KOPT-K1 (cell line): ENCODE measurements around the gene KIAA1217.

Experiments used
- H3K27ac ChIP-seq: fragments of 200-600 bp; sonication (generic); 2 replicates; pipeline ENCODE4 v1.5.1; 2016; ENCODE audit warnings: antibody characterized with exemption, mild to moderate bottlenecking, low read depth, low read length; ENCODE audit not compliant: poor library complexity, severe bottlenecking
- H3K36me3 ChIP-seq: fragments of 200-600 bp; sonication (generic); 2 replicates; pipeline ENCODE4 v1.5.1; 2017; ENCODE audit warnings: antibody characterized with exemption, mild to moderate bottlenecking, low read length, moderate library complexity; ENCODE audit not compliant: insufficient read depth
- H3K9me3 ChIP-seq: fragments of 200-600 bp; sonication (generic); 2 replicates; pipeline ENCODE4 v1.5.1; 2017; ENCODE audit warnings: antibody characterized with exemption, low read length, mild to moderate bottlenecking; ENCODE audit not compliant: insufficient read depth, poor library complexity, severe bottlenecking

Gene KIAA1217

DNA sequence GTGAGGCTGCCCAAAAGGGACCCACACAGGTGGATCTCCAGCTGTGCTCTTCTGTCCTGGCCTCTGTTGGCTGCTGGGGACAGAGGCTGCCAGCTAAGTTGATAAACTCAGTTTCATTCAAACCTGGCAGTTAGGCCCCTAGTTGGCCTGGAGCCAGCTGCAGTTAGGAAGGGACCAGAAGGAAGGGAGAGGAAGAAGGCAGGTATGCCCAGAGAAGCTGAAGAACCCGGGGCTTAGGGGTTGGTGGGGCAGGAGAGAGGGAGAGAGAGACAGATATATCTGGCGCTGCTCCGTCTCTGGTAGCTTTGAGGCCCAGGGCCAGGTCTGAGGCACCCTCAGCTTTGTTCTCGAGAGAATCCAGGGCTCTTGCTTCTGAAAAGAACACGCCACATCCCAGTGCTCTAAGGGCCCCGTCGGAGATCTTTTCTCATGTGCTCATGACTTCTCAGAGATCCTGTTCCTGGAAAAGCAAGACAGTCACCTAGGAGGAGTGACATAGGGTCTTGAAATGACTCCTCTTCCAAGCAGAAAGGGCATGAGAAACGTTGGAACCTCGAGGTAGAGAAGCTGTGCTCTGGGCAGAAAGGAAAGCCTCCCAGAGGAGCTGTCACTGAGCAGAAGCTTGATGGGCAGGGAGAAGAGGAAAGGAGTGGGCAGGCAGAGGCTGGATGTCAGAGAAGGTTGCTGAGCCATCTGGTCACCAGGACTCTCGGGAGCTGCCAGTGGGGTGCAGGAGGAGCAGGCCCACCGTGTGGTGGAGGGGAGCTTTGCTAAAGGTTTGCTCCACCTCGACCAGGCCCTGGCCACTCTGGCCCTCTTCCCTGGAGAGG, 361.1 kb downstream of the KIAA1217 start:
- H3K27ac ChIP-seq, result no peak overlapping the region
- H3K9me3 ChIP-seq, result no peaks in the 10 kb centered on the region
- no peaks in the 10 kb centered on the region for H3K36me3 ChIP-seq

DNA sequence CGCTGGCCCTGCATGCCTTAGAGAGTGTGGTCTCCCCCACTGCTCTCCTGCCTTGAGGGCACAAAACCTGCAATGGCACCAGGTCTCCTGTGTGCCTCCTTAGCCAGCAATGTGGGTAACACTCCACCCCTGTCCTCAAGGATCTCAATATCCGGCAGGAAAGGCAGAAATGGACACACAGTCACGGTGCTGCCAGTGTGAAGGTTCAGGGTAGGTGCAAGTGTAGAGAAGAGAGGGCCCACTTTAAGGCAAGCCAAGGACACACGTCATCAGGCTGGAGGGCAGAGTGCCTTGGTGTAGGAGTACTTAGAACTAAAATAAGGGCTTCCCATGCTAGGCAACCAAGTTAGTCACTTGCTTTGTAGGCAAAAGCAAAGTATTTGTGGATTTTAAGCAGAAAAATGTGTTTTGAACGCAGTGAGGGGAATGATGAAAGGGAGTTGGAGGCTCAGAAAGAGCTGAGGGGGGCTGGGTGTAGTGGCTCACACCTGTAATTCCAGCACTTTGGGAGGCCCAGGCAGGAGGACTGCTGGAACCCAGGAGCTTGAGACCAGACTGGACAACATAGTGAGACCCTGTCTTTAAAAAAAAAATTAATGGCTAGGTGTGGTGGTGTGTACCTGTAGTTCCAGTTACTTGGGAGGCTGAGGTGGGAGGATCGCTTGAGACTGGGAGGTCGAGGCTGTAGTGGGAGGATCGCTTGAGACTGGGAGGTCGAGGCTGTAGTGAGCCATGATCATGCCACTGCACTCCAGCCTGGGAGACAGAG, 361.9 kb downstream of the KIAA1217 start:
- Histone ChIP-seq H3K27ac (no peak overlapping the region), H3K36me3 (no peaks in the 10 kb centered on the region), H3K9me3 (no peaks in the 10 kb centered on the region)

DNA sequence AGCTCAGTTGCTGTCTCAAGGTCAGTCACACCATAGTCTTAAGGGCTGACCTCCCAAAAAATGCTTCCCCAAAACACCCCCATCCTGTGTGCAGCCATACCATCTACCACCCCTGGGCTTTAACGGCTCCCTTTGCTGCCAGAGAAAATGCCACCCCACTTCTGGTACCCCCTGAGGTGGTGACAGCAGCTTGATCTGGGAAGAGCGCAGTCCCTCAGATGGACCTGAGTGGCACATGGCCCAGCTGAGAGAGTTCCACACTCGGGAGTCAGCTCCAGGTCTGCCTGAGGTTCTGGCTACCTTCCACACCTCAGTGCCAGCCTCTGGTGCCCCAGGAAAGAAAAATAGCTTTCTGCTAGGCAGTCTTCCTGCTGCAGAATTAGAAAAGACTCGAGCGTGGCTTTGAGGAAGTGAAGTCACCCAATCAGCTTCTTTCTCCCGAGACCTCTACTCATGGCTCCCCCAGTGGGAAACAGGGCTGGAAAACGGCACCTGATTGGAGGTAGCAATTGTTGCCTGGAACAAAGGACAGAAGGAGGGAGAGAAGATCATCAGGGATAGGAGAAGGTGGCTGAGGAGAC, 363.0 kb downstream of the KIAA1217 start:
- H3K9me3 ChIP-seq, result no peaks in the 10 kb centered on the region
- no peak overlapping the region for H3K27ac ChIP-seq
- H3K36me3 ChIP-seq, result no peaks in the 10 kb centered on the region

DNA sequence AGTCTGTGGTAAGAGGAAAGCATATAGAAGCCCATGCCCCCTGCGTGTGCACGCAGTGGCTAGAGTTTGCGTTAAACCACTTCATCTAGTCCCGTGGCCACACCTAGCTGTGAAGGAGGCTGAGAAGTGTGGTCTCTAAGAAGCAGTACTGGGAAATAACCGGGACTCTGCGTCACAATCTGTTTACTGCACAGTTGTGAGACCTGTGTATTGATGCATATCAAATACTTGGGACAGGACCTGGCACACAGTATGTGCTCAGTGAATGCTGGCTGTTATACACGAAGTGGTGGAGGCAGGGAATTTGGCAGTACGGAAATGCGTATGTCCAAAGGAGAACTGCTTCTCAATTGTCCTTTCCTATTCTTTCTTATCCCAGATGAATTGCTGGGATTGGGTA, 365.2 kb downstream of the KIAA1217 start:
- H3K9me3 ChIP-seq, result no peaks in the 10 kb centered on the region
- no peaks in the 10 kb centered on the region for H3K36me3 ChIP-seq
- H3K27ac ChIP-seq, result no peak overlapping the region

DNA sequence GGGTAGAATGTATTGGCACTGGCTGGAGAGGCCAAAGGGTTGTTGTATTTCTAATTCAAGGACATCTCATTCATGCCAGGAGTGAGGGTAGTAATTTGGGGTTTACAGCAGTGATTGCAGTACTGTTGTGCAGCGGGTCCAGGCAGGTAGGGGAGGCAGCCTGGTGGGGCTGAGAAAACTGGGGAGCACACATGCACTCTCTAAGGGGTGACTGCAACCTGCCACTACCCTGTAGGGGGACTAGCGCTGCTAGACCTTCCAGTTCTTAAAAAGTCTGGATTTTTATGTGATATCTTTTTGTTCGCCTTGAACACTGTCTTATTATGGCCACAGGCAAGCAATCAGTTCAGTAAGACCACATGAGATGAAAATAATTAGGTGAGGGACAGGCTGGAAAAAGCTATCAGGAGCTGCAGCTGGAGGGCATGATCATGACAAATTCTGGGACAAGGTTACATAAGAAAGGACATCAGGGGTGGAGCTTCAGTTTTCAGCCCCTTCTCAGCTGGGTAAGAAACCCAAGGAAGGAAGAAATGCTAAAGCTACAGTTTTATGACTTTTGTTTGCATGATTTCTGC, 365.7 kb downstream of the KIAA1217 start:
- H3K27ac ChIP-seq, result no peak overlapping the region
- H3K36me3 ChIP-seq, result no peaks in the 10 kb centered on the region
- H3K9me3 ChIP-seq, result no peaks in the 10 kb centered on the region

DNA sequence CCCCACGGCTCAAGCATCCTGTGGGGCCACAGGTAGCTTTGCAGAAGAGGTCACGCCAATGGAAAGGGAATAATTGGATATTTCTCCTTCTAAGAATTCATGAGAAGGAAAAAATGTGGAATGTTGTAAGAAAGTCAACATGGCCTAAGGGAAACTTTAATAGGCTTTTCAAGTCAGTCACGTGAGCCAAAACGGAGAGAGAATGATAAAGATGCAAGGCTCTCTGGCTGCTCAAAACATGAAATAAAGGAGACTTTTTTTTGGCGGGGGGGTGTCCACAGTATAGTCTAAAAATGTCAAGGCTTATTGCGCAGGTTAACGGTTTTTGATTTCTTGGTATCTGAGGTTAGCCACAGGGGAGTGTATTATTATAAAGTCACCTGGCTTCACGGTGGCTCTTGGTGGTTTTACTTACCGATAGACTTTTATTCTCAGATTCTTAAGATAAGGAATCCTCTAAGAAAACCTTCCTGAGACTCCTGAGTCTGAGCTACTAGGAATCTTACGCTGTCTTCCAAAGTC, 366.6 kb downstream of the KIAA1217 start:
- H3K27ac ChIP-seq, result no peak overlapping the region
- no peaks in the 10 kb centered on the region for H3K9me3 ChIP-seq
- no peaks in the 10 kb centered on the region for H3K36me3 ChIP-seq

DNA sequence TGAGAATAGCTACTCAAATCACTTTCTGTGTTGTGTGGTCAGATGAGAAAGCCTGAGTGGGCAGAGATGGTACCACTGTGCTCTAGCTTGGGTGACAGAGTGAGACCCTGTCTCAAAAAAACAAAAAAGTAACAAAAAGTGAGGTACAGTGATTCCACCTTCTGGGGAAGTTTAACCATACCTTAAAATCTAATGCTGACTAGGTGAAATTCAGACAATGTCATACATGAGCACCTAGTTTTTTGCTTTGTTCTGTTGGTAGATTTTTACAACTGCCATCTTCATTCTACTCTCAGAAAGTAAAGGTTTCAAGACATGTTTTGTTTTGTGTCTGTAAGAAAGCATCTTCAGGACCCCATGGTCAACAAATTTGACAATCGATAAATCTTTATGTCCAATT, 370.5 kb downstream of the KIAA1217 start:
- no peak overlapping the region for H3K27ac ChIP-seq
- peaks cover 9% of the 10 kb centered on the region; the same call in 1 of the 2 replicates for H3K36me3 ChIP-seq
- no peaks in the 10 kb centered on the region for H3K9me3 ChIP-seq

DNA sequence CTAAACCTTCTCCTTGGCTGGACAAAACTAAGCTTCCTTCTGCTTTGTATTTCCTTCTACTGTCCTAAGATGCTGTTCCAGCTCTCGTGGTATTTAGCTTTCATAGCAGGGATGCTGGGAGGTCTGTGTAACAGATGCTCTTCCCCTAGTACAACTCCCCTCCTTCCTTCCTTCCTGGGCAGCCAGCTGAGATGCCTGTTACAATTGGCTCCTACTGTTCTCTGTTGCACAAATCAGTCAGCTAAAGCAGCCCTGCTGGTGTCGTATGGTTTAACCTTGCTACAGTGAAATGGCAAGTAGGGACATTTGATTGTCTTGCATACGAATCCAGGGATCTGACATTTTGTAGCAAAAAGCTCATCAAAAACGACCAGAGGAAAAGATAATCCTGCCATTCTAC, 371.0 kb downstream of the KIAA1217 start:
- H3K36me3 ChIP-seq, result peaks cover 9% of the 10 kb centered on the region; the same call in 1 of the 2 replicates
- H3K9me3 ChIP-seq, result no peaks in the 10 kb centered on the region
- no peak overlapping the region for H3K27ac ChIP-seq

DNA sequence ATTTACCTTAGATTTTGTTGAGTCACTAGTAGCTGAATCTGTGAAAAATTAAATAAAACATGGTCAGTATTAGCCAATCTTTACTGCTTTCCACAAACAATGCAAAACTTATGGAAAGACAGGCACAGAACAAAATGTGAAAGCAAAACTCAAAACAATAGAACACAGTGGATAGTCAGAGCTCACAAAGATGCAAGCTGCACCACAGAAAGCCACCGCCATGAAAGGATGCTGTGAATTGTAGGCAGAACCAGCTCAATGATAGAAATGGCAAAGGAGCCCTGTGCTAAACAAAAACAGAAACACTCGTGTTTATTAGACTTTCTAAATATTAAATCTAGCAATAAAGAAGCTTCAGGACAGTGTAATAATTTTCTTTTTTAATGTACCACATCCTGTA, 380.3 kb downstream of the KIAA1217 start:
- no peaks in the 10 kb centered on the region for H3K9me3 ChIP-seq
- peaks cover 79% of the 10 kb centered on the region for H3K36me3 ChIP-seq
- no peak overlapping the region for H3K27ac ChIP-seq

DNA sequence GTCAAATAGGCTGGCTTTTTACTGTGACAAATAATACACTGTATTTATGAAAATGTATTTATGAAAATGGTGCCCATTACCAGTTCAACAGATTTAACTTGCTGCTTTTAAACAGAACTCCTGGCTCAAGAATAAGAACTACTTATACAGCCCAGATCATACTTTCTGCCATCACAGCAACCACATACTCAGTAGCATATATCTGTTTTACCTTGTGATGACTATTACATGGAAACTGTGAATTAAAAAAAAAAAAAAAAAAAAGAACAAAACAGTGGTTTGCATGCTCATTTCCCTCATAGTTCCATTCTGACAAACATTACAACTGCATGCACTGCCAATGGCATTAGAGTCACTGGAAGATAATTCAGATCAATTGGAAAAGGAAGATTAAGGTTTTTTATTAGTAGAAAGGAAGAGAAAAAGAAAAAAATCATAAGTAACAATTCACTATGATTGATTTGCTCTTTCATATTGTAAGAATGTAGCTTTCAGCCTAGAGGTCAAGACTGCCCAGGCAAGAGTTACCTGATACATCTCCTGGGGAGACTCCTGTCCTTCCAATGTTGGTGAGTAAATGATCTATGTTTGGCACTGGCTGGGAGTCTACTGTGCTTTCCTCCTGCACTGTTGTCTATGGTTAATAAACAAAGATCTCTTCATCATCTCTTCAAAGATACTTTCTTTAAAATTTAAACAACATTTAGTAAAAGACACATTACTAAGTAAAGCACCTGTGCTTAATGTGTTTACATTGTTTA, 381.9 kb downstream of the KIAA1217 start:
- H3K27ac ChIP-seq, result no peak overlapping the region
- no peaks in the 10 kb centered on the region for H3K9me3 ChIP-seq
- H3K36me3 ChIP-seq, result peaks cover 89% of the 10 kb centered on the region

DNA sequence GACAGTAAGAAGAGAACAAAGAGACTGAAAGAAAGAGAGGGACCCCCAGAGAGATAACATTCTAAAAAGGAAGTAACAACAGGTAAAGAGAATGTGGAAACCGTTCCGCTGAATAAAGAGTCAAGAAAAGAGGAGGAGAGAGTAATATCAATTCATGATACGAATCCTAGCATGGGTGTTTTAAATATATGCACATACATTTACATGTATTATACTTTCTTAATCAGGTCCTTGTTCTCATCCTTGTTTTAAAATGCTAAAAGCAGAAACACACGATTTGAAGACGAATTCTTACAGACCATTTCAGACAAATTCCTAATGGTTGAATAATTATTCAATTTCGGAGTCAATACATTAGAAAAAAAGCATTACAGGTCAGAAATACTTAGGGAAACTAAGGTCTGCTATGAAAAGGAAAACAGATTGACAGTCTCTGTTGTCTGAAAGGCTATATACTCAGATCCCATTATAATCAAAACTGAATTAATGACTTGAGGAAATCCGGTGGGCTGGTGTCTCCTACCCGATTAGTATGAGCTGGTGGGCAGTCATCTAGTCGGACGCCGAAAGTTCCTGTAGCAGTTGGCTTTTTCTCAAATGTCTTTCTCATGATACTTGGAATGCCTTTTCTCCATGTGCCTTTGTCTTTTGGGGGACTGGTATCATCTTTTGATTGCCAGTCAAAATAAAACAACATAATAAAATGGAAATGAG, 387.4 kb downstream of the KIAA1217 start:
- peaks cover 95% of the 10 kb centered on the region for H3K36me3 ChIP-seq
- H3K9me3 ChIP-seq, result no peaks in the 10 kb centered on the region
- H3K27ac ChIP-seq, result no peak overlapping the region

DNA sequence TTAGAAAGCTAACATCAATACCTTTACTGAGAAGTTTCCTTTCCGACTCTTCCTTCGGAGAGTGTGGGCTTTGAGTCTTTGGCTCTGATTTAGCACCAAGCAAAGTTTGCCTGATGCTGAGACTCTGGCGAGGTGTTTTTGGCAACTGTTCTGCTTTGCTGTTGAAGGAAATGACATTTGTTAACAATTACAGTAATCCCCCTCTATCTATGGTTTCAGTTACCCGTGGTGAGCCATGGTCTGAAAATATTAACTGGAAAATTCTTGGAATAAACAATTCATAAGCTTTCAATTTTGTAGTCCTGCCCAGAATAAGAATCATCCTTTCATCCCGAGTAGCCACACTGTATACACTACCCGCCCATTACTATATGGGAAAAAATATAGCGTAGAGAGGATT, 388.5 kb downstream of the KIAA1217 start:
- Histone ChIP-seq H3K9me3 (no peaks in the 10 kb centered on the region), H3K36me3 (peaks cover 91% of the 10 kb centered on the region), H3K27ac (no peak overlapping the region)
